Calu3 (cell line): ENCODE measurements around the gene HIRIP3. TPM values are rescaled to one million over a fixed set of nuclear protein-coding genes. Genes with fewer than 3 reads are reported as not detected.

Experiments
- BruUV-seq: library from RNA; stranded (reverse); fragments of 400-500 nt; replicated peaks from 2 replicates; lab custom pipeline; 2021; lab: Mats Ljungman, UMichigan
- CTCF ChIA-PET: fragments of 300-600 bp; sonication (Branson Sonifier 250); formaldehyde crosslinking; loops from one replicate; lab custom pipeline; 2022; ENCODE audit warnings: antibody characterized with exemption; lab: Charles Lee
- DNase-seq: peaks from one replicate; pipeline ENCODE4 v3.0.0; 2022
- H3K27ac Mint-ChIP-seq: one replicate; pipeline ENCODE4 v1.8.0; 2022; ENCODE audit warnings: mixed read lengths; ENCODE audit not compliant: unreplicated experiment
- H3K27me3 Mint-ChIP-seq: one replicate; pipeline ENCODE4 v1.8.0; 2022; ENCODE audit warnings: mixed read lengths; ENCODE audit not compliant: unreplicated experiment
- H3K36me3 Mint-ChIP-seq: one replicate; pipeline ENCODE4 v1.8.0; 2022; ENCODE audit warnings: mild to moderate bottlenecking, moderate library complexity, mixed read lengths; ENCODE audit not compliant: insufficient read depth, unreplicated experiment
- H3K4me1 Mint-ChIP-seq: one replicate; pipeline ENCODE4 v1.8.0; 2022; ENCODE audit warnings: mild to moderate bottlenecking, low read depth, mixed read lengths; ENCODE audit not compliant: unreplicated experiment
- H3K4me3 Mint-ChIP-seq: one replicate; pipeline ENCODE4 v1.8.0; 2022; ENCODE audit warnings: mild to moderate bottlenecking, low read depth, moderate library complexity, mixed read lengths; ENCODE audit not compliant: unreplicated experiment
- H3K9me3 Mint-ChIP-seq: one replicate; pipeline ENCODE4 v1.8.0; 2022; ENCODE audit warnings: low read depth, mixed read lengths; ENCODE audit not compliant: unreplicated experiment
- intact Hi-C: fragments of 100-400 bp; cut with micrococcal nuclease; formaldehyde crosslinking; loops from one replicate; pipeline ENCODE4 v1.10.0; 2022; ENCODE audit not compliant: unreplicated experiment
- total RNA-seq: library from RNA; stranded (reverse); gene quantifications from 2 replicates; pipeline ENCODE4 v1.2.3, GENCODE V29; 2022
- TF ChIP-seq, protein P1 (sequence below): fragments of 200-600 bp; IDR thresholded peaks from one replicate; pipeline ENCODE4 v1.8.0; 2022; ENCODE audit warnings: antibody characterized with exemption; ENCODE audit not compliant: unreplicated experiment

Gene HIRIP3
- total RNA-seq, 1 experiment from 2014 or later: 28.5 TPM

DNA sequence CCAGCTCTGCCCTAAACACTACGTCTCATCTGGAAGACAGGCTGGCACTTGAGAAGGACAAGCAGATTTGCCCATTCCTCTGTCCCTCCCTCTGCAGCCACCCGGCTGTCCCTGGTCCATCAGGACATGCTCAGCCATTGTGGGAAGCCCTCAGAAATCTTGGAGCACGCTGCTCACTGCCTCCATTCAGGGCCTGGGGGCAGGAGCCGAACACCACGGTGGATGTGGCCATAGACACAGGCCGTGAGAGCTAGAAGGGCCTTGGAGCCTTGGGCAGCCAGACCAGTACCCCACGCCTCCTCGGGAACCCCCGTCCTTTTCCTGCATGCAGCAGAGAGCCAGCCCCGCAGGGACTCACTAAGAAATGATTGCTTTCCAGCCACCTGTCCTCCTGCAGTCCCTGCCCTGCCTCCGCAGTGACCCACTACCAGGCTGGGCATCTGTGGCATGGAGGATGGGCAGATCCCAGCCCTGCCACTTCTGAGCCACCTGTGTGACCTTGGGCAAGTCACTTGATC, 12.0 kb upstream of the HIRIP3 start:
- no peak for DNase-seq
- Mint-ChIP-seq H3K4me1 (peaks cover 7% of the 10 kb centered on the region), H3K36me3 (peaks cover 71% of the 10 kb centered on the region), H3K27me3 (peaks cover 23% of the 10 kb centered on the region), H3K9me3 (no peaks in the 10 kb centered on the region), H3K27ac (no peak overlapping the region), H3K4me3 (no peak overlapping the region)
- no TSS peak for BruUV-seq
- TF ChIP-seq, protein P1, sequence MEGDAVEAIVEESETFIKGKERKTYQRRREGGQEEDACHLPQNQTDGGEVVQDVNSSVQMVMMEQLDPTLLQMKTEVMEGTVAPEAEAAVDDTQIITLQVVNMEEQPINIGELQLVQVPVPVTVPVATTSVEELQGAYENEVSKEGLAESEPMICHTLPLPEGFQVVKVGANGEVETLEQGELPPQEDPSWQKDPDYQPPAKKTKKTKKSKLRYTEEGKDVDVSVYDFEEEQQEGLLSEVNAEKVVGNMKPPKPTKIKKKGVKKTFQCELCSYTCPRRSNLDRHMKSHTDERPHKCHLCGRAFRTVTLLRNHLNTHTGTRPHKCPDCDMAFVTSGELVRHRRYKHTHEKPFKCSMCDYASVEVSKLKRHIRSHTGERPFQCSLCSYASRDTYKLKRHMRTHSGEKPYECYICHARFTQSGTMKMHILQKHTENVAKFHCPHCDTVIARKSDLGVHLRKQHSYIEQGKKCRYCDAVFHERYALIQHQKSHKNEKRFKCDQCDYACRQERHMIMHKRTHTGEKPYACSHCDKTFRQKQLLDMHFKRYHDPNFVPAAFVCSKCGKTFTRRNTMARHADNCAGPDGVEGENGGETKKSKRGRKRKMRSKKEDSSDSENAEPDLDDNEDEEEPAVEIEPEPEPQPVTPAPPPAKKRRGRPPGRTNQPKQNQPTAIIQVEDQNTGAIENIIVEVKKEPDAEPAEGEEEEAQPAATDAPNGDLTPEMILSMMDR: no peak
- intact Hi-C loops: loop anchor here (5.0 kb wide), 2 partner anchors 145 to 185 kb away; partner anchors contain the start of genes CDIPT and MVP
- CTCF ChIA-PET: no interaction called here

DNA sequence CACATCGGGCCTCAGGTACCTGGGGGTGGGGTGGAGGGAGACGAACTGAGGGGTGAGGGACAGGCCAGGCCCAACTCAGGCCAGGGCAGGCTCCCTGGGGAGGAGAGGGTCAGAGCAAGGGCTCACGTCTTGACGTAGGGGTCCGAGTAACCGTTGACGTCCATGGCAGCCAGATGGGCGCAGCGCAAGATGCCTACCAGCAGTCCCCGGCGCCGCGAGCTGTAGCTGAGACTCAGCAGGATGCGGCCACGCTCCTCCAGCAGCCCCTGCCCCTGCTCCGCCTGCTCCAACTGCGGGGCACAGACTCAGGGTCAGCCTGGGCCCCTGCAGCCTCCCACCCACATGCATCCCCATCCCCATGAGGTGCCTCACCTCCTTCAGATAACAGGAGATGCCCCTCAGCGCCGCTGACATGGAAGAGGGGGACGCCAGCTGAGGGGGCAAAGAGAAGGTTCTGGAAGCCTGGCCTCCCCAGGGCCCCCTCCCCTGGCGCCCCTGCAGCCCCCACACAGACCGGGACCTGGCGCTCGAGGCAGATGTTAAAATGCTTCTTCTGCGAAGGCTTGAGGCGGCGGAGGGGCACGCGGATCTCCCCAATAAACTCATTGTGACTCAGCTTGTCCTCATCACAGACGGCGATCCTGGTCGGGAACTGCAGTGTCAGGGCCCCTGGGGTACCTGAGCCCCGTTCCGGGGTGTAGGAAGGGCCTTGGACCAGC, 11.4 kb upstream of the HIRIP3 start:
- H3K36me3 Mint-ChIP-seq: peaks cover 66% of the 10 kb centered on the region
- intact Hi-C loops: loop anchor here (5.0 kb wide), 2 partner anchors 145 to 185 kb away; partner anchors contain the start of genes CDIPT and MVP
- CTCF ChIA-PET: interaction anchor here (0.7 kb wide), 1 partner anchor 34 kb away, joined by 3 read pairs; no protein-coding TSS in a partner anchor

DNA sequence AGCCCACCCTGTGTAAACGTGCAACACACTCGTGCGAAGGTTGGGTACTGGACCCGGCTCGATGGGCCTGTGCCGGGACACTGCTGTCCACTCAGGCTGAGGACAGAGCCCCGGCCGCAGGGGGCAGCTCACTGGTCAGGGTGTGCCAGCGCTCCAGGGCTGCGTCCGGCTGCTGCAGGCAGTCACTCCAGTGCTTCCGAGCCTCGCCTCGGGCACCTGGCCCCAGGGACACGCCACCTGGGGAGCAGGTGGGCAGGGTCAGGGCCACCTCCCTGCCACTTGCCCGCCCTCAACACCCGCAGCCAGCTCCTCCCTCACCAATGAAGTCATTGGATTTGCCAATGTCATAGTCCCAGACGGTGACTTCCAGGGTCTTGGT, 10.7 kb upstream of the HIRIP3 start:
- intact Hi-C loops: loop anchor here (5.0 kb wide), 2 partner anchors 144 to 184 kb away; partner anchors contain the start of genes CDIPT and MVP
- H3K36me3 Mint-ChIP-seq: peaks cover 59% of the 10 kb centered on the region
- no peaks in the 10 kb centered on the region for H3K9me3 Mint-ChIP-seq
- H3K4me3 Mint-ChIP-seq: no peak overlapping the region
- BruUV-seq: no TSS peak
- peaks cover 6% of the 10 kb centered on the region for H3K4me1 Mint-ChIP-seq
- no peak overlapping the region for H3K27ac Mint-ChIP-seq
- DNase-seq: no peak
- TF ChIP-seq, protein P1: no peak
- CTCF ChIA-PET: interaction anchor here (0.7 to 1.6 kb wide), 5 partner anchors 11 to 158 kb away, joined by 3 to 6 read pairs (median 4); partner anchors contain the start of gene HIRIP3
- peaks cover 13% of the 10 kb centered on the region for H3K27me3 Mint-ChIP-seq

More for the DNA sequence above, 11.4 kb upstream of the HIRIP3 start:
- H3K4me1 Mint-ChIP-seq: peaks cover 9% of the 10 kb centered on the region
- TF ChIP-seq, protein P1: no peak
- H3K27ac Mint-ChIP-seq: no peak overlapping the region
- H3K9me3 Mint-ChIP-seq: no peaks in the 10 kb centered on the region
- peaks cover 17% of the 10 kb centered on the region for H3K27me3 Mint-ChIP-seq
- no peak overlapping the region for H3K4me3 Mint-ChIP-seq
- no peak for DNase-seq
- no TSS peak for BruUV-seq

DNA sequence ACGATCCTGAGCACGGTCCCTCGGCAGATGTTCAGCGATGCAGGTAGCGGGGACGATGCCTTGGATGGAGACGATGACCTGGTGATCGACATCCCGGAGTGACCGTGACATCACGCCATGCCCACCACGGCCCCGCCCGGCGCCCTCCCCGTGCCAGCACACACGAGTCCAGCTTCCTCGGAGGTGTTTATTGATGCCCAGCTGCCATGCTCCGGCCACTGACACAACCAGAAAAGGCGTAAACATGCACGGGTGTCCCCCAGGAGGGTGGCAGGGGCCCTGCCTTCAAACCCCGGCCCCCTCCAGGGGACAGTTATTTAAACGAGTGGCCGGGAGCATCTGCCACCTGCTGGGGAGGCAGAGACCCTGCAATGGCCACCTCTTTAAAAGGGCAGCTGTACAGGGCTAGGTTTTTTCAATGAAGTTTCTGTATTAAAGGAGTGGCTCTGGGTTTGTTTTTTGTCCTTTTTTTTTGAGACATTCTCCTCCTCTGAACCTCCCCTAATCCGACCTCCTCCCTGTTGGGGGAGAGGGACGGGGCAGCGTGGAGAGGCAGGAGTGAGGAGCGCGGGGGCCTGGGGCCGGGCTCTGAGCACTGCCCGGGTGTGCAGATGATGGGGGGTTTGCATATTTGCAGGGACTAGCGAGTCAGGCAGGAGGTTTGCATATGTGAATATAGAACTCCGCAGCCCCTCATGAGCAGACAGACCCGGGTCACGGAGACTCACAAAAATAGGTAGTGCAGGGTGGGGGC, 10.1 kb upstream of the HIRIP3 start:
- Mint-ChIP-seq H3K9me3 (no peaks in the 10 kb centered on the region), H3K4me1 (peaks cover 6% of the 10 kb centered on the region), H3K4me3 (no peak overlapping the region), H3K36me3 (peaks cover 53% of the 10 kb centered on the region), H3K27ac (no peak overlapping the region), H3K27me3 (peaks cover 8% of the 10 kb centered on the region)
- CTCF ChIA-PET: interaction anchor here (0.7 to 1.6 kb wide), 6 partner anchors 10 to 157 kb away, joined by 3 to 6 read pairs (median 4); partner anchors contain the start of genes HIRIP3 and KCTD13
- DNase-seq: peak; percentile 69
- BruUV-seq: no TSS peak
- TF ChIP-seq, protein P1: peak; percentile 87
- intact Hi-C loops: loop anchor here (2.0 to 5.0 kb wide), 3 partner anchors 107 to 183 kb away; partner anchors contain the start of genes CDIPT, MVP and SEZ6L2
